GM18951 (cell line): ENCODE results near the gene ARHGAP8.

Source experiments
- POLR2A ChIP-seq: IDR thresholded peaks from 4 replicates; pipeline ENCODE4 v1.6.1; 2011; ENCODE audit warnings: mild to moderate bottlenecking; ENCODE audit not compliant: insufficient read length, insufficient read depth; ENCODE audit errors: extremely low read depth
- in situ Hi-C: fragments of 300-500 bp; cut with MboI; formaldehyde crosslinking; loops from one replicate; pipeline ENCODE4 v1.12.0; 2022; ENCODE audit warnings: low sequenced_read_pairs, mixed read lengths, inconsistent platforms; ENCODE audit not compliant: unreplicated experiment

The ARHGAP8 gene

GRCh38 chr22:44714703-44715350 is 37.5 kb upstream of the ARHGAP8 start:
- in situ Hi-C loops: no loop called here
- no peak for TF ChIP-seq POLR2A

GRCh38 chr22:44718418-44718817 is 34.0 kb upstream of the ARHGAP8 start:
- in situ Hi-C loops: no loop called here
- no peak for TF ChIP-seq POLR2A

- in situ Hi-C loops: no loop called here
- no peak for TF ChIP-seq POLR2A
Measured at GRCh38 chr22:44719586-44720368, 32.6 kb upstream of the ARHGAP8 start.

DNA sequence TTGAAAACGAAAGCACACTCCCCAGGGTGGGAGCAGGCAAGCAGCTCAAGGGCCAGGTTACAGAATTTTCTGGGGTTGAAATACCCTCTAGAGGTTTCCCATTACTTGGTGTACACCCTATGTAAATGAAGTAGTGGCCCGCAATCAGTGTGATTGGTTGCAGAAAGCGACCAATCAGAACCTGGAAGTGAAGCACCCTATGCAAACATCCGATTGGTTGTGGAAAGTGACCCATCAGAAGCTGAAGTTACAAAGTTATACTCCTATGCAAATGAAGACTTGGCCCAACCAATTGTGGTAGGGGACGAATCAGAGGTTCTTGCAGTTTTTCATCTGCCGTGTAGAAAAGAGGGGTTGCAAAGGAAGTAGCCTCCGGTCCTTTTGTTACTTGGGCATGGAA is 31.2 kb upstream of the ARHGAP8 start:
- TF ChIP-seq POLR2A: no peak
- in situ Hi-C loops: no loop called here

GRCh38 chr22:44722611-44723010 is 29.8 kb upstream of the ARHGAP8 start:
- in situ Hi-C loops: no loop called here
- no peak for TF ChIP-seq POLR2A

DNA sequence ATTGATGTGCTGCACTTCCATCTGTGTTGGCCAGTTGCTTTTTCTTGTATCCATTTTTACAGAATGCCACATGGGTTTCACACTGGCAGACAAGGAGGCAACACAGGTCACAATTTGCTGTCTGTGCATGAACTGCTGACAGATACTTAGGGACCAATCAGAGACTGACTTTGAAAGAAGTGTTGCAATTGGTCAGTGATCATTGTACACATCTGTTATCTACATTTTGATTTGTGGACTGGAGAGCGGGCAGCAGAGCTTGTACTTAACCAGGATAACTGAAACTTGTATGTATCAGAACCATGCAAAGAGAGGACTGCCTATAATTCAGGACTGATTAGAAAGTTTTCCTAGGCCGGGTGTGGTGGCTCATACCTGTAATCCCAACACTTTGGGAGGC is 28.6 kb upstream of the ARHGAP8 start:
- no peak for TF ChIP-seq POLR2A
- in situ Hi-C loops: no loop called here

DNA sequence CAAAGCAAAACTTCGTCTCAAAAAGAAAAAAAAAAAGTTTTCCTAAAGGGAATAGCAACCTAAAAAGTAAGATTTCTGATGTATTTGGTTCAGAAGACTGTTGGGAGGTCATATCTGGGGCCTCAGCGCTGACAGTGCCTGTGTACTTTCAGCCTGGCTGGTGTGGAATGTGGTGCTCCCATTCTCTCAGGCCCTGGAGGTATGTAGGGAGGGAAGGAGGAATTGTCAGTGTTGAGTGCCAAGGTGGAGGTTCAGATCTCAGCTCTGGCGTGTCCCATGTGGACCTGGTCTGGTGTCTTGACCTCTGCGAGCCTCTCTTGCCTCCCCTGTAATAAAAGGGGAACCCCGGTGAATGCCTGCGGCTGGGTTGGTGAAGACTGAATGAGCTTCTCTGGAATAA is 28.0 kb upstream of the ARHGAP8 start:
- in situ Hi-C loops: no loop called here
- TF ChIP-seq POLR2A: no peak

- in situ Hi-C loops: no loop called here
- TF ChIP-seq POLR2A: no peak
Measured at GRCh38 chr22:44724859-44725258, 27.5 kb upstream of the ARHGAP8 start.

DNA sequence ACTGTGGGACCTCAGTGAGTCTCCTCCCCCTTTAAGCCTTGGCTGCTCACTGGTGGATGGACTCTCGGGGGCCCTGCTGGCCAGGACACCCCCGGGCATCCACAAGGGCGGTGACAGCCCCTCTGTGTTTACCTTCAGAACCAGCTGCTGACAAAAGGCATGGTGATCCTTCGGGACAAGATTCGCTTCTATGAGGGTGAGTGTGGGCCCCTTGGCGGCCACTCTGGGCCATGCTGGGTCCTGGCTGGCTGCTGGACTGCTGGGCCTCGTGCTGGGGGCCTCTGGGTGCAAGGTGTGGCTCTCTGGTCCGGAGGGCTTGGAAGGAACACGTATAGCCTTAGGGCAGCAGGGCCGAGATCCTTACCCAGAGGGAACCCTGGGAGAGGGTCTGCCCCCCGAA is 25.9 kb upstream of the ARHGAP8 start:
- in situ Hi-C loops: no loop called here

DNA sequence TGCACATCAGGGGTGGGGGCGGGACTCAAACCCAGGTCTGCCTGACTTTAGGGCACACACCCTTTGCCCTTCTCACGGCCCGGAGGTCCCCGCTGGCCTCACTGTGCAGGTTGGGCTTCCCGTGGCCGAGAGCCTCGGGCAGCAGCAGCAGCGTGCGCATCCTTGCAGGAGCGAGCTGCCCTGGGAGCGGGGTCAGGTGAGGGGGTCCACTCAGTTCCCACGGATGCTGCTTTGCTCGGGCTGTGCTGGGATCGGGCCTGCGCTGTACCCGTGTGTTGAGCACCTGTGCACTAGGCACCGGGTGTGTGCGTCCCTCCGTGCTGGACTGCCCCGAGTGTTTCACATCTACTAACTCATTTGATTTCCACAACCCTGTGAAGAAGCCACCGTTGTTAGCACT is 25.2 kb upstream of the ARHGAP8 start:
- TF ChIP-seq POLR2A: no peak
- in situ Hi-C loops: no loop called here

More for the DNA sequence above, 25.9 kb upstream of the ARHGAP8 start:
- TF ChIP-seq POLR2A: no peak

GRCh38 chr22:44727709-44728108 is 24.7 kb upstream of the ARHGAP8 start:
- TF ChIP-seq POLR2A: no peak
- in situ Hi-C loops: no loop called here

- no peak for TF ChIP-seq POLR2A
- in situ Hi-C loops: no loop called here
Measured at GRCh38 chr22:44728761-44729324, 23.5 kb upstream of the ARHGAP8 start.

- in situ Hi-C loops: no loop called here
- TF ChIP-seq POLR2A: no peak
Measured at GRCh38 chr22:44729391-44730021, 22.9 kb upstream of the ARHGAP8 start.
